HG03469 (cell line): Measurements from ENCODE around the gene ATP8B4.
"Not testable (repeated sequence)": the region's sequence is repeated elsewhere in the genome, so short reads cannot be mapped to it uniquely, and the experiment has no call there.

Source experiments
- ATAC-seq: cut with Tn5 transposase; IDR thresholded peaks from one replicate; pipeline ENCODE4 v1.9.1; 2021; ENCODE audit warnings: mild to moderate bottlenecking, moderate library complexity, moderate number of reproducible peaks; ENCODE audit not compliant: unreplicated experiment

Gene ATP8B4

GRCh38 chr15:50119063-50120040 lies at the start of gene ATP8B4:
Gene ATP8B4, minus strand, starts transcription at chr15:50119233. Its CDS starts 12,267 bp downstream, at chr15:50106966.
- ATAC-seq, result no peak

DNA sequence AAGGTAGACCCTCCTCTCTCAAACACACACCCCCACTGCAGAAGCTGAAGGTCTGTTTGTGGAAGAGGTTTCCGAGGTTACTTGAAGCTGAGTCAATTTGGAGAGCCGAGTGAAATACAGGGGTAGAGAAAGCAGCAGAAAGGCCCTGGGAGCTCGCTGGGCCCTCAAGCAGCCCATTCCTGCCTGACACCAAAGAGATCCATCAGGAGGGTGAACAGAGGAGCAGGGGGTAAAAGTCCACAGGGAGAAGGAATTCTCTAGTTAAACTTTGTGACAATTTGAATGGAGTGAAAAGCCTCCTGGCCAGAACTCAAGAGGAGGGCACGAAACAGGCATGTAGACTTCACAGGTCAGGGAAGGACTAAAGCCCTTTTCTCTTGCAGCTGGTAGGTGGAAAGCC lies 49.3 kb upstream of the ATP8B4 start:
- ATAC-seq, result no peak

DNA sequence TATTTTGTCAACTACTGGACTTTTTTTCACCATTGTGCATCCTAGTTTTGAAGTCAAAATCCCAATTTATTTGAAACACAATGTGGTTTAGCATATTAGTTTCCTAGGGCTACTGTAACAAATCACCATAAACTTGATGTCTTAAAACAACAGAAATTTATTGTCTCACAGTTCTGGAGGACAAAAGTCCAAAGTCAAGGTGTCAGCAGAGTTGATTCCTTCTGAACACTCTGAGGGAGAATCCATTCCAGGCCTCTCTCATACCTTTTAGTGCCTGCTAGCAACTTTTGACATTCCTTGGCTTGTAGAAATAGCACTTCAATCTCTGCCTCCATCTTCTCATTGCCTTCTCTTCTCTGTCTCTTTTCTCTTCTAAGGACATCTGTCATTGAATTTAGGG lies 48.1 kb upstream of the ATP8B4 start:
- no peak for ATAC-seq

DNA sequence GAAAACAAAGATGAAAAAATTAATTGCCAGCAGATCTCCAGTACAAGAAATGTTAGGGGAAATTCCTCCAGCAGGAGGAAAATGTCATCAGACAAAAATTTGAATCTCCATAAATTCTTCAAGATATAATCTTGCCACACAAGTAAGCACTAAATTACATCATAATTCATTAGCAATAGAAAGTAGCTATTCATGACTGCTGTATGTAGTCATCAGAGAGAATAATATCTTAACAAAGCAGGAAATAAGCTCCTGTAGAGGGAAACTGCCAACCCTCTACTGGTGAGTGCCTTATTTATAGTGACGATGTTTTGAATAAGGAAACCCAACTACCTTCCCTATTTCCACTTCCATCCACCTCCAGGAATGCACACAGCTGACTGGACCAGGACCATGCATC lies 47.2 kb upstream of the ATP8B4 start:
- ATAC-seq, result no peak

- ATAC-seq, result no peak
Observed at GRCh38 chr15:50164458-50164857, 45.4 kb upstream of the ATP8B4 start.

- no peak for ATAC-seq
Observed at GRCh38 chr15:50163719-50164410, 44.8 kb upstream of the ATP8B4 start.

GRCh38 chr15:50162969-50163718 lies 44.1 kb upstream of the ATP8B4 start:
- ATAC-seq, result no peak

DNA sequence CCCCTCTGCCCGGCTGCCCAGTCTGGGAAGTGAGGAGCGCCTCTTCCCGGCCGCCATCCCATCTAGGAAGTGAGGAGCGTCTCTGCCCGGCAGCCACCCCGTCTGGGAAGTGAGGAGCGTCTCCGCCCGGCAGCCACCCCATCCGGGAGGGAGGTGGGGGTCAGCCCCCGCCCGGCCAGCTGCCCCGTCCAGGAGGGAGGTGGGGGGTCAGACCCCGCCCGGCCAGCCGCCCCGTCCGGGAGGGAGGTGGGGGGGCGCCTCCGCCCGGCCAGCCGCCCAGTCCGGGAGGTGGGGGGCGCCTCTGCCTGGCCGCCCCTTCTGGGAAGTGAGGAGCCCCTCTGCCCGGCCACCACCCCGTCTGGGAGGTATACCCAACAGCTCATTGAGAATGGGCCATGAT lies 39.2 kb upstream of the ATP8B4 start:
- not testable (repeated sequence) for ATAC-seq

DNA sequence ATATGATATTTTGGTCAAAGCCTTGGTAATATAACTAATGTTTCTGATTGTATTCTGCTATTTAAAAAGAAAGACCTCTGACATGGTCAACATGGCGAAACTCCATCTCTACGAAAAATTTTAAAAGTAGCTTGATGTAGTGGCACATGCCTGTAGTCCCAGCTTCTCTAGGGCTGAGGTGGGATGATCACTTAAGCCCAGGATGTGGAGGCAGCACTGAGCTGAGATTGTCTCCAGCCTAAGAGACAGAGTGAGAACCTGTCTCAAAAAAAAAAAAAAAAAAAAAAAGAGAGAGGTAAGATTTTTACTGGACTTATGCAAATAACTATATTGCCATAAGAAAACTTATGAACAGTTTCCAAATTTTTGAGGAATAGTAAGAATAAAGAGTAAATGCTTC lies 32.4 kb upstream of the ATP8B4 start:
- ATAC-seq, result no peak

DNA sequence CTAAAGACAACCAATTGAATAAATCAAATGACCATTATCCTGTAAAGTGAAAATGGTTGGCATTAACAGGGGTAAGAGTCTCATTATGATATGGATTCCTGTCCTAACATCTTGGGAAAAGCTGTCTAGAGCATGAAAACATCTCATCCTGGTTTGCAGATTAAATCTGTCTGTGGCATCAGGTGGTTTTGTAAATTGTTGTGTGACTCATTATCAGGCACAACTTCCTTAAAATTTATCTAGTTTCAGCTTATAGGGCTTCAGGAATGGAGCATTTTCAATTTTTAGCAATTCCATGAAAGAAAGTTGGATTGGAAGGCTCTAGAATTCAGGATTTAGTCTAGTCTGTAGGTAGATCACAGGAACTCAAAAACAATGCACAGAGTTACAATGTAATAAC lies 31.8 kb upstream of the ATP8B4 start:
- no peak for ATAC-seq

GRCh38 chr15:50150349-50150748 lies 31.3 kb upstream of the ATP8B4 start:
- ATAC-seq, result no peak

DNA sequence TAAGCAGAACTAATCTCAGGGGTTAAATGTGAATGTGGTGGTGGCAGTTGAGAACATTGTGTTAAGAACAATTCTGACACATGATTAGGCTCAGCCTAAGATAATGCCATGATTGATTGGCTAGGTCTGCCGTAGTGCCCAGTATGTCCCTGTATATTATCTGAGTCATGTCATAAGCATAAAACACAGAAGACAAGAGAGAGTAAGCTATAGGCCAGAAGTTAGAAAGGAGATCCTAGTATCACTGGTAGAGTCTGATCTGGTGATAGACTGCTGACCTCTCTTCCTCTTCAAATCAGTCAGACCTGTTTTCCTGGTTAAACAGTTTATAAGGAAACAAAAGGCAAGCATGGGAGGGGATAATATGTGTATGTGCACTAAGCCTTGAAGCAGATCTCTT lies 30.1 kb upstream of the ATP8B4 start:
- ATAC-seq, result no peak

GRCh38 chr15:50148362-50148963 lies 29.4 kb upstream of the ATP8B4 start:
- ATAC-seq, result no peak

DNA sequence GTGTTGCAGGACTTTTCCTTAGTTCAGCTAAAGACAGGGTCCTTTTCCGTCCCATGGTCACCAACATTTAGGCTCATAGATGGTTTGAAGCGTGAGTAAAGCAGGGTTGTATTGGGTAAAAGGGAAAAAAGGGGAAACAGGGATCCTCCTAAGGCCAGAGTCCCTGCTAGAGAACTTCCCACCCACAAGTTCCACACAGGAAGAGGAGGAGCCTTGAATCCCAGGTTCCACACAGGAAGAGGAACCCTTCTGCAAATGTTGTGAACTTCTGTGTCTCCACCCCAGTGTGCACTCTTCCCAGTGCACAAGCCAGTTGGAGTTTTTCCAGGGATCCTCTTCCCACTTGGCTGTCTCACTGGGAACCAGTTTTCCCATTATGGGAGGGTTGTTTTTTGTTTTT lies 27.6 kb upstream of the ATP8B4 start:
- no peak for ATAC-seq

GRCh38 chr15:50145451-50145872 lies 26.4 kb upstream of the ATP8B4 start:
- ATAC-seq, result no peak

DNA sequence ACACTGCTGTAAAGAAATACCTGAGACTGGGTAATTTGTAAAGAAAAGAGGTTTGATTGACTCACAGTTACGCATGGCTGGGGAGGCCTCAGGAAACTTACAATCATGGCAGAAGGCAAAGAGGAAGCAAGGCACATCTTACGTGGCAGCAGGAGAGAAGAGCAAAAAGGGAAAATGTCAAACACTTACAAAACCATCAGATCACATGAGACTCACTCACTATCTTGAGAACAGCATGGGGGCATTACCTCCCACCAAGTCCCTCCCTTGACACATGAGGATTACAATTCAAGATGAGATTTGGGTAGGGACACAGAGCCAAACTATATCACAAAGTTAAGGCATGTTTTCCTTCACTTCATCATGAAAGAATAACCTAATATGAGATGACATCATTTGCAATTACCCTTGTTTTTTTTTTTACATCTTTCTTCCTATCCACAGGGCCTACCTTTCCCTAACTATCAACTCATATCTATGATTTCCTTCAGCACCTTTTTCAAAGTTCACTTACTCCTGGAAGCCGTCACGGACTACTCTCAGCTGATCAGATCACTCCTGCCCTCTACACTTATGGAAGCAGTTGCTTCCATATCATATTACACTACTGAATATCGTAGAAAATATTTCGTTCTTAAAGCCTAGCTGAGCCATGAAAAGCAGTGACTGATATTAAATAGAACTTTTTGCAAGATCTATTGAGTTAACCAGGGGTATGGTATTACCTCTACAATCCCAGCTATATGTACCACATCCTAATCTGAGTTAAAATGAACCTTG lies 25.5 kb upstream of the ATP8B4 start:
- ATAC-seq, result no peak

DNA sequence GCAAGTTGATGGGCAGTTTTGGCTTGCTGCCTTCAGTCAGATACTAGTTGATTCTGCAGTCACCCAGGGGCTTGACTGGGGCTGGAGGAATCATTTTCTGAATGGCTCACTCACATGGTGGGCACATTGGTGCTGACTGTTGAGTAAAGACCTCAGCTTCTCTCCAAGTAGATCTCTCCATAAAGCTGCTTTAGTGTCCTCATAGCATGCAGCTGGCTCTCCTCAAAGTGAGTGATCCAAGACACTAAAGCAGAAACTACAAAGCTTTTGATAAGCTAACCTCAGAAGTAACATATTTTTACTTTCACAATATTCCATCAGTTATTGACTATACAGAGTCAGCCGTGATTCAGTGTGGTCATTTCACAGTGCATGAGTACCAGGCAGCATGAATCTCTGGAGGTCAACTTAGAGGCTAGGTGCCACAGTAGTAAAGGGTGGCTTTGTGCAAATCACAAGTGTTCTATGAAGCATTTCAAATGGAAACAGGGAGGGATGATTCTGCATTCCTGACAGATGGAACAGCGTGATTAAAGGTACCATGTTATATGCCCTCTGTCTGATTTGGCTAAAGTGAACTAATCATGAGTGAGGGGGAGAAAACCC lies 24.3 kb upstream of the ATP8B4 start:
- ATAC-seq, result no peak

DNA sequence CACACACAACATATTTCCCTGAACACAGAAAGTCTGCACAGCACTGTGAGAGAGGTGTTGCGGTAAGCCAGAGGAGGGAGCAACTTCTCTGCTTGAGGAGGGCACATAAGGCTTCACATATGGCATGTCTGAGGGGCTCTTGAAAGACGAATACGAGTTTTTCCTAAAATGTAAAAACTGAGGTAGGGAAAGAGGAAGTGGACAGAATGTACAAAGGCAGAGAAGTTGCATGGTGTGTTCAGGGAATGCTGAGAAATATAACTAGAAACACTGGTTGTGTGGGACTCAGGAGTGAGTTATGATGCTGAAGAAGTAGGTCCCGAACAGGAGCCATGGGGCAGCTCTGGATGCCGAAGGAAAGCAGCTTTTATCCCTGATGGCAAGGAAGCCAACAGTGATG lies 22.8 kb upstream of the ATP8B4 start:
- no peak for ATAC-seq

DNA sequence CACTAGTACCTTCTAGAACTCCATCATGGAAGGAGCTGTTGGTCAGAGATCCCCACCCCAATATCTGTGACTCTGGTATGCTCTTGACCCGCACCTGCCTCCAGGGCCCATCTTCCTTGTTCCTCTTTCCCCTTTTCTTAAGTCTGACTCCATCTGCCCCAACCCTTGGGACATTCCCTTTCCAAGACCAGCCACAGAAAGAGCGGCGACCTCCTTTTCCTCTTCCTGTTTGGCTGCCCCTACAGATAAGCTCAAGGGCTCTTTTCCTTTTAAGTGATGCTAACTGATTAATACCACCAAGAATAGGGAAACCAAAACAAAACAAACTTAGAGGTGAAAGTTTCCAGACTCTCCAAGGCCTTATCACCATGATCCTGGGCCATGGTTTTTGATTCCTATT lies 21.9 kb upstream of the ATP8B4 start:
- ATAC-seq, result no peak

DNA sequence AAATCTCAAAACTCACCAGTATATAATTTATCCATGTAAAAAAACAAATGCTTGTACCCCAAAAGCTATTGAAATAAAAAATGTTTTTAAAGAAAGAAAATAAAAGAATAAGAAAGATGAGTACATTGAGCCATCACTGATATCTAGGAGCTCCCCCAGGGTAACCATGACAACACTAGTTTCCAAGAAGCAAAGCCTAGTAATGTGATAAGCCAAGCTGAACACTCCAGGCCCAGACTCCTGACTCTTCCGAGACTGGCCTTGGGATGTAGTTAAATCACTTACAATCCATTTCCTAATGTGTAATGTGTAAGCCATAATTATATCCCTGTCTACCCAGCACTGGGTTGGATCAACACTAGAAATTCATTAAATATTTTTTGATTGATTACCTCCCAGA lies 21.1 kb upstream of the ATP8B4 start:
- ATAC-seq, result no peak
